Measurements from ENCODE around the gene ODC1. TPM values are rescaled to one million over a fixed set of nuclear protein-coding genes. Genes with fewer than 3 reads are reported as not detected.

Gene ODC1
- total and polyA plus RNA-seq, 2 of the 4 experiments (the other 2 are of a cell fraction) = 117 to 204 TPM

DNA sequence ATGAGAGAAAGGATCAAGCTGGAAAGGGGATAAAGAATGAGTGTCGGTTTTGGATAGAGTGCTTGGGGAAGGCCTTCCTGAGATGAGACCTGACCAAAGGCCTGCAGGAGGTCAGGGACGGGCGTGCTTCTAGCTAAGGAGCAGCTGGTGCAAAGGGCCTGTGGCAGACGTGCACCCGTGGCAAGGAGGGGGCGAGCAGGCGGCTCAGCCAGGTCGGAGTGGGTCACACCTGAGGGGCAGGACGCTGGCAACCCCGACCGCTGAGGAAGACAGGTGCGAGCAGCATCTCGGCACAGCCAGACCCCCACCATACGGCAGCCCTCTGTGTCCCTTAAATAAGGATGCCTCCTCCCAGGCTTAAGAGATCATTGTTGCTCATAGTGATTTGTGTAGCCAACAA lies 48.1 kb downstream of the ODC1 start:
- H3K9me1 ChIP-seq (ENCODE audit: insufficient read depth, low read length) = peaks cover 9% of the 10 kb centered on the region
- no peak overlapping the region for H3K27ac ChIP-seq (ENCODE audit: insufficient read depth, low read length)
- H3K23ac ChIP-seq (ENCODE audit: low read depth, low read length) = no peak overlapping the region
- no peak overlapping the region for H4K5ac ChIP-seq (ENCODE audit: low read depth, low read length)
- ATAC-seq (ENCODE audit: low read depth) = no peak
- no peaks in the 10 kb centered on the region for H3K27me3 ChIP-seq (ENCODE audit: control insufficient read depth, insufficient read depth, low read length)
- no peak for DNase-seq
- H3K9ac ChIP-seq (ENCODE audit: low read depth, low read length) = no peak overlapping the region
- H3K4me2 ChIP-seq (ENCODE audit: low read depth, low read length) = no peak overlapping the region
- H4K8ac ChIP-seq (ENCODE audit: low read depth in 2 of 2, low read length in 2 of 2) = no peak overlapping the region
- H2AFZ ChIP-seq (replicated peaks; ENCODE audit: low read length, poor library complexity) = no peak overlapping the region
- TF ChIP-seq POLR2A (IDR thresholded peaks at IDR 0.05; ENCODE audit: low read depth, low read length) (no peak), FOS (IDR thresholded peaks at IDR 0.05; ENCODE audit: low read depth, low read length) (no peak), BHLHE40 (IDR thresholded peaks at IDR 0.05; ENCODE audit: low read depth, low read length) (no peak), RAD21 (IDR thresholded peaks at IDR 0.05; ENCODE audit: low read length) (no peak), CEBPB (IDR thresholded peaks at IDR 0.05; ENCODE audit: low read depth, low read length) (no peak), MXI1 (IDR thresholded peaks at IDR 0.05; ENCODE audit: borderline replicate concordance, low read depth, low read length) (no peak), RCOR1 (IDR thresholded peaks at IDR 0.05; ENCODE audit: insufficient replicate concordance, low read length) (no peak), NFE2L2 (IDR thresholded peaks at IDR 0.05; ENCODE audit: low read depth, low read length) (no peak)
- TF ChIP-seq, protein P1, sequence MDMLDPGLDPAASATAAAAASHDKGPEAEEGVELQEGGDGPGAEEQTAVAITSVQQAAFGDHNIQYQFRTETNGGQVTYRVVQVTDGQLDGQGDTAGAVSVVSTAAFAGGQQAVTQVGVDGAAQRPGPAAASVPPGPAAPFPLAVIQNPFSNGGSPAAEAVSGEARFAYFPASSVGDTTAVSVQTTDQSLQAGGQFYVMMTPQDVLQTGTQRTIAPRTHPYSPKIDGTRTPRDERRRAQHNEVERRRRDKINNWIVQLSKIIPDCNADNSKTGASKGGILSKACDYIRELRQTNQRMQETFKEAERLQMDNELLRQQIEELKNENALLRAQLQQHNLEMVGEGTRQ (IDR thresholded peaks at IDR 0.05; ENCODE audit: low read depth, low read length) = no peak
- TF ChIP-seq, protein P2, sequence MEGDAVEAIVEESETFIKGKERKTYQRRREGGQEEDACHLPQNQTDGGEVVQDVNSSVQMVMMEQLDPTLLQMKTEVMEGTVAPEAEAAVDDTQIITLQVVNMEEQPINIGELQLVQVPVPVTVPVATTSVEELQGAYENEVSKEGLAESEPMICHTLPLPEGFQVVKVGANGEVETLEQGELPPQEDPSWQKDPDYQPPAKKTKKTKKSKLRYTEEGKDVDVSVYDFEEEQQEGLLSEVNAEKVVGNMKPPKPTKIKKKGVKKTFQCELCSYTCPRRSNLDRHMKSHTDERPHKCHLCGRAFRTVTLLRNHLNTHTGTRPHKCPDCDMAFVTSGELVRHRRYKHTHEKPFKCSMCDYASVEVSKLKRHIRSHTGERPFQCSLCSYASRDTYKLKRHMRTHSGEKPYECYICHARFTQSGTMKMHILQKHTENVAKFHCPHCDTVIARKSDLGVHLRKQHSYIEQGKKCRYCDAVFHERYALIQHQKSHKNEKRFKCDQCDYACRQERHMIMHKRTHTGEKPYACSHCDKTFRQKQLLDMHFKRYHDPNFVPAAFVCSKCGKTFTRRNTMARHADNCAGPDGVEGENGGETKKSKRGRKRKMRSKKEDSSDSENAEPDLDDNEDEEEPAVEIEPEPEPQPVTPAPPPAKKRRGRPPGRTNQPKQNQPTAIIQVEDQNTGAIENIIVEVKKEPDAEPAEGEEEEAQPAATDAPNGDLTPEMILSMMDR (conservative IDR thresholded peaks at IDR 0.05; ENCODE audit: low read depth, low read length) = no peak
- TF ChIP-seq, protein P3, sequence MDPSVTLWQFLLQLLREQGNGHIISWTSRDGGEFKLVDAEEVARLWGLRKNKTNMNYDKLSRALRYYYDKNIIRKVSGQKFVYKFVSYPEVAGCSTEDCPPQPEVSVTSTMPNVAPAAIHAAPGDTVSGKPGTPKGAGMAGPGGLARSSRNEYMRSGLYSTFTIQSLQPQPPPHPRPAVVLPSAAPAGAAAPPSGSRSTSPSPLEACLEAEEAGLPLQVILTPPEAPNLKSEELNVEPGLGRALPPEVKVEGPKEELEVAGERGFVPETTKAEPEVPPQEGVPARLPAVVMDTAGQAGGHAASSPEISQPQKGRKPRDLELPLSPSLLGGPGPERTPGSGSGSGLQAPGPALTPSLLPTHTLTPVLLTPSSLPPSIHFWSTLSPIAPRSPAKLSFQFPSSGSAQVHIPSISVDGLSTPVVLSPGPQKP (IDR thresholded peaks at IDR 0.05; ENCODE audit: borderline replicate concordance, low read depth, low read length) = no peak
- H2AK5ac ChIP-seq (ENCODE audit: low read depth, low read length) = no peak overlapping the region
- in situ Hi-C loops (cut with MboI; ENCODE audit: low sequenced_read_pairs) = loop anchor here (10.0 kb wide), 1 partner anchor 255 kb away; no protein-coding TSS in a partner anchor
- H3K4me3 ChIP-seq (ENCODE audit: insufficient read depth, low read depth, low read length) = no peak overlapping the region
- H2AK9ac ChIP-seq (replicated peaks; ENCODE audit: low read depth, low read length, poor library complexity) = peak overlapping the region; percentile 2
- H3K18ac ChIP-seq (ENCODE audit: low read depth, low read length) = no peak overlapping the region
- no peak overlapping the region for H2BK120ac ChIP-seq (ENCODE audit: low read depth, low read length)
- peaks cover 3% of the 10 kb centered on the region; the same call in 1 of the 2 replicates for H3K36me3 ChIP-seq (ENCODE audit: control insufficient read depth, insufficient read depth, low read length)
- intact Hi-C loops (cut with micrococcal nuclease) = loop anchor here (10.0 kb wide), 1 partner anchor 325 kb away; no protein-coding TSS in a partner anchor
- no peaks in the 10 kb centered on the region for H3K9me3 ChIP-seq (ENCODE audit: control insufficient read depth, insufficient read depth, low read length)
- ChIA-PET CTCF (no interaction called here), POLR2A (ENCODE audit: unreplicated experiment) (no interaction called here)
- H3K56ac ChIP-seq (ENCODE audit: extremely low read depth, insufficient read depth, low read length) = no peak overlapping the region
- no peak overlapping the region for H4K91ac ChIP-seq (ENCODE audit: insufficient read depth, low read depth, low read length)
- peaks cover 13% of the 10 kb centered on the region for H3K4me1 ChIP-seq (ENCODE audit: control insufficient read depth, insufficient read depth, low read length)
- 100% methylated on average over 1 of the region's 14 CpGs; no CpG with 5 or more reads in 1 of the 2 experiments for WGBS, 2 experiments (ENCODE audit: extremely low coverage in 2 of 2, insufficient read length in 1 of 2)
- no TSS peak for BruUV-seq (replicated peaks)
- H2BK15ac ChIP-seq (ENCODE audit: low read depth, low read length) = no peak overlapping the region
- H2BK5ac ChIP-seq (ENCODE audit: low read depth, low read length, poor library complexity, severe bottlenecking) = no peak overlapping the region
- H3K79me1 ChIP-seq (ENCODE audit: low read depth in 1 of 2, low read length in 2 of 2) = peaks cover 0 to 12% of the 10 kb centered on the region in 2 experiments; a peak in 2 of 4 replicates
- H2BK20ac ChIP-seq (ENCODE audit: low read depth, low read length) = no peak overlapping the region
- H4K20me1 ChIP-seq (ENCODE audit: insufficient read depth, low read length) = peaks cover 10% of the 10 kb centered on the region; the same call in 1 of the 2 replicates
- H3K14ac ChIP-seq (replicated peaks; ENCODE audit: low read depth, low read length) = no peak overlapping the region
- H3K4ac ChIP-seq (ENCODE audit: low read depth, low read length) = no peak overlapping the region
- dilution Hi-C loops (cut with HindIII; ENCODE audit: low sequenced_read_pairs, unreplicated experiment) = no loop called here

Measured in IMR-90 (cell line).